H9 (cell line): ENCODE data around the gene SDK2. TPM values are rescaled to one million over a fixed set of nuclear protein-coding genes. Genes with fewer than 3 reads are reported as not detected.

ENCODE experiments used
- DNase-seq: peaks from one replicate; pipeline ENCODE4 v3.0.0-alpha.2; 2017
- H2AFZ ChIP-seq: one replicate; pipeline ENCODE4 v1.6.1; 2013; ENCODE audit warnings: mild to moderate bottlenecking, low read length, control low read depth, moderate library complexity
- H2AK5ac ChIP-seq: 2 replicates; pipeline ENCODE4 v1.6.1; 2013; ENCODE audit warnings: low read length, control low read depth, mixed read lengths; ENCODE audit not compliant: insufficient read length
- H2BK120ac ChIP-seq: one replicate; pipeline ENCODE4 v1.6.1; 2013; ENCODE audit warnings: low read depth, mild to moderate bottlenecking, low read length, control low read depth, inconsistent platforms; ENCODE audit not compliant: poor library complexity, severe bottlenecking
- H2BK12ac ChIP-seq: 2 replicates; pipeline ENCODE4 v1.6.1; 2013; ENCODE audit warnings: low read length, control low read depth, mixed read lengths, low read depth; ENCODE audit not compliant: insufficient read length
- H2BK15ac ChIP-seq: 2 replicates; pipeline ENCODE4 v1.6.1; 2013; ENCODE audit warnings: low read depth, low read length, control low read depth
- H2BK20ac ChIP-seq: one replicate; pipeline ENCODE4 v1.6.1; 2013; ENCODE audit warnings: low read depth, mild to moderate bottlenecking, low read length, control low read depth, inconsistent platforms; ENCODE audit not compliant: poor library complexity, severe bottlenecking
- H2BK5ac ChIP-seq: 2 replicates; pipeline ENCODE4 v1.6.1; 2013; ENCODE audit warnings: low read length, control low read depth, mixed read lengths; ENCODE audit not compliant: insufficient read length
- H3K14ac ChIP-seq: 2 replicates; pipeline ENCODE4 v1.6.1; 2013; ENCODE audit warnings: low read length, control low read depth; ENCODE audit not compliant: insufficient read depth
- H3K18ac ChIP-seq: 2 replicates; pipeline ENCODE4 v1.6.1; 2013; ENCODE audit warnings: low read depth, mild to moderate bottlenecking, mixed read lengths, low read length, control low read depth; ENCODE audit not compliant: insufficient read length
- H3K23ac ChIP-seq: 2 replicates; pipeline ENCODE4 v1.6.1; 2013; ENCODE audit warnings: low read length, control low read depth, mixed read lengths, low read depth; ENCODE audit not compliant: insufficient read length
- H3K23me2 ChIP-seq: 2 replicates; pipeline ENCODE4 v1.6.1; 2013; ENCODE audit warnings: low read depth, mild to moderate bottlenecking, mixed read lengths, low read length, control low read depth; ENCODE audit not compliant: insufficient read length, poor library complexity, severe bottlenecking
- H3K27ac ChIP-seq: 2 replicates; pipeline ENCODE4 v1.5.1; 2013; ENCODE audit warnings: low read length, control low read depth, mixed read lengths, low read depth; ENCODE audit not compliant: insufficient read length
- H3K27me3 ChIP-seq: 2 replicates; pipeline ENCODE4 v1.6.1; 2013; ENCODE audit warnings: low read length, control low read depth, inconsistent platforms; ENCODE audit not compliant: insufficient read depth
- H3K4ac ChIP-seq: 2 replicates; pipeline ENCODE4 v1.6.1; 2013; ENCODE audit warnings: low read depth, mild to moderate bottlenecking, control low read depth, inconsistent platforms, low read length, moderate library complexity
- H3K4me1 ChIP-seq: 2 replicates; pipeline ENCODE4 v1.6.1; 2013; ENCODE audit warnings: low read length, control low read depth, inconsistent platforms; ENCODE audit not compliant: insufficient read depth
- H3K4me2 ChIP-seq: 2 replicates; pipeline ENCODE4 v1.6.1; 2013; ENCODE audit warnings: low read length, control low read depth, mixed read lengths; ENCODE audit not compliant: insufficient read length, insufficient read depth
- H3K56ac ChIP-seq: 2 replicates; pipeline ENCODE4 v1.6.1; 2013; ENCODE audit warnings: low read depth, mild to moderate bottlenecking, mixed read lengths, low read length, control low read depth; ENCODE audit not compliant: insufficient read length
- H3K79me1 ChIP-seq: 2 replicates; pipeline ENCODE4 v1.6.1; 2013; ENCODE audit warnings: low read depth, mild to moderate bottlenecking, moderate library complexity, low read length, control low read depth, inconsistent platforms; ENCODE audit not compliant: insufficient read depth, poor library complexity, severe bottlenecking
- H3K79me2 ChIP-seq: 2 replicates; pipeline ENCODE4 v1.6.1; 2013; ENCODE audit warnings: low read length, control low read depth, inconsistent platforms; ENCODE audit not compliant: insufficient read depth
- H3K9ac ChIP-seq: 2 replicates; pipeline ENCODE4 v1.6.1; 2013; ENCODE audit warnings: low read length, control low read depth, mixed read lengths; ENCODE audit not compliant: insufficient read length; ENCODE audit errors: extremely low read depth
- H3K9me3 ChIP-seq: one replicate; pipeline ENCODE4 v1.6.1; 2013; ENCODE audit warnings: low read depth, low read length, inconsistent platforms; ENCODE audit not compliant: control insufficient read depth
- H3T11ph ChIP-seq: one replicate; pipeline ENCODE4 v1.6.1; 2013; ENCODE audit warnings: mild to moderate bottlenecking, low read length, control low read depth, inconsistent platforms
- H4K20me1 ChIP-seq: one replicate; pipeline ENCODE4 v1.6.1; 2013; ENCODE audit not compliant: control insufficient read depth, insufficient read length, insufficient read depth
- H4K5ac ChIP-seq: 2 replicates; pipeline ENCODE4 v1.6.1; 2013; ENCODE audit warnings: low read depth, mild to moderate bottlenecking, mixed read lengths, low read length, control low read depth; ENCODE audit not compliant: insufficient read length
- H4K8ac ChIP-seq: replicated peaks from 2 replicates; pipeline ENCODE4 v1.6.1; 2013; ENCODE audit warnings: low read length, control low read depth, mixed read lengths, low read depth; ENCODE audit not compliant: insufficient read length
- H4K91ac ChIP-seq: 2 replicates; pipeline ENCODE4 v1.6.1; 2013; ENCODE audit warnings: low read depth, mild to moderate bottlenecking, moderate library complexity, mixed read lengths, low read length, control low read depth; ENCODE audit not compliant: insufficient read length
- H3K27ac Mint-ChIP-seq, 3 experiments: 2 replicates in 2 of 3; 3 replicates in 1 of 3; pipeline ENCODE4 v1.8.0; 2020 to 2021; ENCODE audit warnings: mixed read lengths in 3 of 3, mild to moderate bottlenecking in 1 of 3, moderate library complexity in 1 of 3
- H3K27me3 Mint-ChIP-seq: 2 replicates; pipeline ENCODE4 v1.8.0; 2021; ENCODE audit warnings: low read depth, mild to moderate bottlenecking, moderate library complexity, mixed read lengths
- H3K36me3 Mint-ChIP-seq, 3 experiments: 2 replicates in 2 of 3; 3 replicates in 1 of 3; pipeline ENCODE4 v1.8.0; 2020 to 2021; ENCODE audit warnings: low read depth in 3 of 3, mixed read lengths in 3 of 3; ENCODE audit not compliant: insufficient read depth in 1 of 3
- H3K4me1 Mint-ChIP-seq, 2 experiments: 2 replicates each; pipeline ENCODE4 v1.8.0; 2020; ENCODE audit warnings: mixed read lengths in 2 of 2
- H3K4me3 Mint-ChIP-seq, 2 experiments: 2 replicates in 1 of 2; 3 replicates in 1 of 2; pipeline ENCODE4 v1.8.0; 2020 to 2021; ENCODE audit warnings: mild to moderate bottlenecking in 2 of 2, mixed read lengths in 2 of 2, moderate library complexity in 1 of 2
- H3K9me3 Mint-ChIP-seq, 2 experiments: 2 replicates in 1 of 2; 3 replicates in 1 of 2; pipeline ENCODE4 v1.8.0; 2020; ENCODE audit warnings: mild to moderate bottlenecking in 2 of 2, mixed read lengths in 2 of 2, moderate library complexity in 1 of 2
- CTCF ChIP-seq: fragments of 200-600 bp; sonication (generic); conservative IDR thresholded peaks from 3 replicates; pipeline ENCODE4 v1.8.0; 2021; ENCODE audit warnings: antibody characterized with exemption, mild to moderate bottlenecking
- WGBS: extraction: QIAGEN DNeasy Blood & Tissue Kit; methylation state at CpG from one replicate; pipeline ENCODE4 v1.1.7; 2013; ENCODE audit warnings: missing lambda C conversion rate, low lambda C conversion rate, mixed read lengths; ENCODE audit not compliant: insufficient read length; ENCODE audit errors: extremely low coverage; 5-methylcytosine and 5-hydroxymethylcytosine counted together
- total RNA-seq: library from RNA; stranded (reverse); gene quantifications from 2 replicates; pipeline ENCODE4 v1.2.1, GENCODE V29; 2021

SDK2 gene
- total RNA-seq, 1 experiment from 2014 or later: 9.1 TPM

GRCh38 chr17:73368085-73368631, 276.1 kb downstream of the SDK2 start:
- no peaks in the 10 kb centered on the region for H4K20me1 ChIP-seq
- H3K79me2 ChIP-seq: no peaks in the 10 kb centered on the region
- H3K9me3 ChIP-seq: no peaks in the 10 kb centered on the region
- H3K4me3 Mint-ChIP-seq: no peak overlapping the region; a peak in 1 of 5 replicates
- no peak overlapping the region for H2AK5ac ChIP-seq
- no peak overlapping the region for H3K9ac ChIP-seq
- H3K27me3 ChIP-seq: no peaks in the 10 kb centered on the region
- H3K27me3 Mint-ChIP-seq: peaks cover 3% of the 10 kb centered on the region
- no peak overlapping the region for H4K91ac ChIP-seq
- H3T11ph ChIP-seq: no peak overlapping the region
- H3K23ac ChIP-seq: no peak overlapping the region
- H4K5ac ChIP-seq: no peak overlapping the region
- H3K23me2 ChIP-seq: no peaks in the 10 kb centered on the region
- peaks cover 0 to 8% (median 0%) of the 10 kb centered on the region in 3 experiments; a peak in 3 of 7 replicates for H3K36me3 Mint-ChIP-seq
- no peak overlapping the region for H2BK5ac ChIP-seq
- peak overlapping the region in 2 of 3 experiments; percentile 31 to 87; a peak in 1 of 7 replicates for H3K27ac Mint-ChIP-seq
- H2BK20ac ChIP-seq: no peak overlapping the region
- no peak overlapping the region for H3K14ac ChIP-seq
- no peak overlapping the region for H3K4me2 ChIP-seq
- no peak overlapping the region for H2BK12ac ChIP-seq
- H3K18ac ChIP-seq: no peak overlapping the region
- no peak overlapping the region for H2BK15ac ChIP-seq
- H3K4me1 Mint-ChIP-seq: peaks cover 41 to 51% of the 10 kb centered on the region in 2 experiments
- H3K4me1 ChIP-seq: peaks cover 5% of the 10 kb centered on the region; the same call in 1 of the 2 replicates
- no peak overlapping the region for H3K4ac ChIP-seq
- no peaks in the 10 kb centered on the region for H3K79me1 ChIP-seq
- TF ChIP-seq CTCF: no peak
- H4K8ac ChIP-seq: no peak overlapping the region
- H3K56ac ChIP-seq: no peak overlapping the region
- no CpG with 5 or more reads among the region's 18 CpGs for WGBS
- no peak overlapping the region for H3K27ac ChIP-seq
- no peak overlapping the region for H2AFZ ChIP-seq
- DNase-seq: no peak
- no peak overlapping the region for H2BK120ac ChIP-seq
- H3K9me3 Mint-ChIP-seq: no peaks in the 10 kb centered on the region
